Measurements from ENCODE around the gene PCYT1A. TPM values are rescaled to one million over a fixed set of nuclear protein-coding genes. Genes with fewer than 3 reads are reported as not detected.

Gene PCYT1A
- total RNA-seq, 4 donors from 2014 or later: 55.7 to 62.7 (median 59.3) TPM

DNA sequence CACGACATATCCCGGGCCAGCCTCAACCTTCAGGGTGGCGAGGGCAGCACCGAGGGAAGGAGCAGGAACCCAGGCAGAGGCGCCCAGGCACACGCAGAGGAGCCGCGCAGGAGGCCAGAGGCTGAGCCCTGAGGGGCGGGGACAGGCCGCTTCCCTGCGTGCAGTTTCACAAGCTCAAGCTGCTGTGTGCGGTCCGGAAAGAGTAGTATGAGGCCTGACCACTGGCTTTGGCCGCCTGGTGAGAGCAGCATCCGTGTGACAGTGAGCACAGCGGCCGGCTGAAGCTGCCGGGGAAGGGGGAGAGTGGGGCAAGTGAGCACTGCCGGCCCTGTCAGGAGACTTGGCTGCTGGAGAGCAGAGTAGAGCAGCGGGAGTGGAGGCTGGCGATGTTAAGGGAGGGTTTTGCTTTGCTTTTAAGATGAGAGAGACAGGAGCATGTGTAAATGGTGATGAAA lies 85.0 kb downstream of the PCYT1A start:
- H3K27me3 ChIP-seq: peaks cover 0 to 47% (median 2%) of the 10 kb centered on the region in 4 donors
- H3K9me3 ChIP-seq: no peaks in the 10 kb centered on the region
- H3K27ac ChIP-seq (replicated peaks in 1 of 4): no peak overlapping the region
- H3K4me1 ChIP-seq: peaks cover 0 to 7% (median 5%) of the 10 kb centered on the region in 4 donors
- WGBS: 74% methylated on average over 21 of the region's 21 CpGs
- no peak for TF ChIP-seq POLR2AphosphoS5 (IDR thresholded peaks at IDR 0.05)
- intact Hi-C loops (cut with DNase I): no loop called here
- H3K36me3 ChIP-seq: no peaks in the 10 kb centered on the region
- no peak for DNase-seq (ENCODE audit: extremely low spot score)
- no peak overlapping the region for H3K4me3 ChIP-seq

DNA sequence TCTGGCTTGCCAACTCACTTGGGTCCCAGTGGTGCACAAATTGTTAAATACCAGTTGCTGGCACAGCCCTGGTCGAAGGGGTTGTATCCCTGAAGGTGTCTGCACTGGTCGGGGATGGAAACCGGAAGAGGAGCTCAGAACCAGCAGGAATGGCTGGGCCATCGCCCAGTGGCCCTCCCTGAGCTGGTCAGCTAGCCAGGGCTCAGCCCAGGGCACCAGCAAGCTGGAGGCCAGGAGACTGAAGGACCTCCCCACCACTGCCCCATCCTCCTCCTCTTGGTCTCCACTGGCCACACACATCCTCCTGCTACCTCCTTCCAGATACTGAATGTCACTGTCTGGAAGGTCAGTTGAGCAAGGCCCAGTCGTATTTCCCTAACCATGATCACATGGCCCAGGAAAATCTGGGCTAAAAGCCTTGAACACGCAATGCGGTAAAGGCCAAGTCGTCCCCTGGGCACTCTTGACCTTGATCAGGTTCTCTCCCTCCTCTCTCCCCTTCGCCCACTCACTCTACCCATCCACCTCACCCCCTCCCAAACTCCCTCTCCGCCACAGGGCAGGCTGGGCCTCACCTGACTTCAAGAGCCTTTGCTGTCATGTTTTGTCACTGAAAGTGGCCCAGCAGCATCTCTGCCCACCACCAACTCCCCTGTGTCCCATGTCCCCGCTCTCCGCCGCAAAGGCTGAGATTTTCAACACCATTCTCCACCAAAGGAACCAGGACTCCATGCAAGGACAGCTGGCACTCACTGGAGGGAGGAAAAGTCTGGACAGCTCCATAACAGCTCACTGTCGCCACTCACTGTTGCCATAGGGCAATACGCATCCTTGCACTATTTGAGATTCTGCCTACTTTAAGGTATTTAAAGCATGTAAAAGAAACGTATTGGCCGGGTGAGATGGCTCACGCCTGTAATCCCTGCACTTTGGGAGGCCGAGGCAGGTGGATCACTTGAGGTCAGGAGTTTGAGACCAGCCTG lies 88.5 kb downstream of the PCYT1A start:
- Histone ChIP-seq H3K9me3 (no peaks in the 10 kb centered on the region), H3K36me3 (no peaks in the 10 kb centered on the region), H3K27ac (replicated peaks in 1 of 4) (no peak overlapping the region), H3K4me1 (peaks cover 0 to 7% (median 5%) of the 10 kb centered on the region in 4 donors), H3K4me3 (no peak overlapping the region), H3K27me3 (peaks cover 0 to 19% (median 2%) of the 10 kb centered on the region in 4 donors)
- intact Hi-C loops (cut with DNase I): no loop called here
- TF ChIP-seq, protein P1, sequence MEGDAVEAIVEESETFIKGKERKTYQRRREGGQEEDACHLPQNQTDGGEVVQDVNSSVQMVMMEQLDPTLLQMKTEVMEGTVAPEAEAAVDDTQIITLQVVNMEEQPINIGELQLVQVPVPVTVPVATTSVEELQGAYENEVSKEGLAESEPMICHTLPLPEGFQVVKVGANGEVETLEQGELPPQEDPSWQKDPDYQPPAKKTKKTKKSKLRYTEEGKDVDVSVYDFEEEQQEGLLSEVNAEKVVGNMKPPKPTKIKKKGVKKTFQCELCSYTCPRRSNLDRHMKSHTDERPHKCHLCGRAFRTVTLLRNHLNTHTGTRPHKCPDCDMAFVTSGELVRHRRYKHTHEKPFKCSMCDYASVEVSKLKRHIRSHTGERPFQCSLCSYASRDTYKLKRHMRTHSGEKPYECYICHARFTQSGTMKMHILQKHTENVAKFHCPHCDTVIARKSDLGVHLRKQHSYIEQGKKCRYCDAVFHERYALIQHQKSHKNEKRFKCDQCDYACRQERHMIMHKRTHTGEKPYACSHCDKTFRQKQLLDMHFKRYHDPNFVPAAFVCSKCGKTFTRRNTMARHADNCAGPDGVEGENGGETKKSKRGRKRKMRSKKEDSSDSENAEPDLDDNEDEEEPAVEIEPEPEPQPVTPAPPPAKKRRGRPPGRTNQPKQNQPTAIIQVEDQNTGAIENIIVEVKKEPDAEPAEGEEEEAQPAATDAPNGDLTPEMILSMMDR (IDR thresholded peaks at IDR 0.05): no peak
- TF ChIP-seq POLR2AphosphoS5 (IDR thresholded peaks at IDR 0.05): no peak
- no peak for TF ChIP-seq EP300 (IDR thresholded peaks at IDR 0.05)
- no peak for TF ChIP-seq POLR2A (IDR thresholded peaks at IDR 0.05; ENCODE audit: low read depth)
- 82% methylated on average over 14 of the region's 19 CpGs for WGBS
- DNase-seq (ENCODE audit: extremely low spot score): no peak

DNA sequence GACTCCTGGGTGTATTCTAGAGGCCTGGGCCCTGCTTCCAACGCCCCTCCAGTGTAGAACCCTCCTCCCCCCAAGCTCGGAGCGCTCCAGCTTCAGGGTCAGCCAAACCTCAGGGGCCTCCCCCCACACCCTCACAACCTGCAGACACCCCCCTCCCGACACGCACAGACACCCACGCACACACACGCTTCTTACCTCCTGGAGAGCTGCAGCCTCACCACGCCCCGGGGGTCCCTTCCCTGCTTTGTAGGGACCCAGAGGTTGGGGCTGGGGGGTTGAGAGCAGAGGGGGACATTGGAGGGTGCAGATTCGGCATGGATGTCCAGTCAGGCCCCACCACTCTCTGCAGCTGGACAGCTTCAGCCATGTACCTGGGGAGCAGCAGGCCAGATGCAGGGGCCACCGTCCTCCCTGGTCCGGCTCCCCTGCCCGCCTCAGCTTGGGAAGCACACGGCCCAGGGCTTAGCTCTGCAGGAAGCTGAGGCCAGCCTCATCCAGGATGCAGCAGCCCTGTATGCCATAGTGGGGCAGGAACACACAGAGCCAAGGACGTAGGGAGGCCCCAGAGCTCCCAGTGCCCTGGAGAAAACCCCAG lies 89.3 kb downstream of the PCYT1A start:
- 82% methylated on average over 9 of the region's 15 CpGs for WGBS
- intact Hi-C loops (cut with DNase I): no loop called here
- Histone ChIP-seq H3K4me1 (peaks cover 0 to 12% (median 6%) of the 10 kb centered on the region in 4 donors), H3K9me3 (no peaks in the 10 kb centered on the region), H3K4me3 (no peak overlapping the region), H3K27ac (replicated peaks in 1 of 4) (no peak overlapping the region), H3K27me3 (peaks cover 0 to 12% (median 0%) of the 10 kb centered on the region in 4 donors), H3K36me3 (no peaks in the 10 kb centered on the region)
- TF ChIP-seq POLR2AphosphoS5 (IDR thresholded peaks at IDR 0.05) (no peak), EP300 (IDR thresholded peaks at IDR 0.05) (no peak), POLR2A (IDR thresholded peaks at IDR 0.05; ENCODE audit: low read depth) (no peak)
- TF ChIP-seq, protein P1 (IDR thresholded peaks at IDR 0.05): no peak
- DNase-seq (ENCODE audit: extremely low spot score): no peak

DNA sequence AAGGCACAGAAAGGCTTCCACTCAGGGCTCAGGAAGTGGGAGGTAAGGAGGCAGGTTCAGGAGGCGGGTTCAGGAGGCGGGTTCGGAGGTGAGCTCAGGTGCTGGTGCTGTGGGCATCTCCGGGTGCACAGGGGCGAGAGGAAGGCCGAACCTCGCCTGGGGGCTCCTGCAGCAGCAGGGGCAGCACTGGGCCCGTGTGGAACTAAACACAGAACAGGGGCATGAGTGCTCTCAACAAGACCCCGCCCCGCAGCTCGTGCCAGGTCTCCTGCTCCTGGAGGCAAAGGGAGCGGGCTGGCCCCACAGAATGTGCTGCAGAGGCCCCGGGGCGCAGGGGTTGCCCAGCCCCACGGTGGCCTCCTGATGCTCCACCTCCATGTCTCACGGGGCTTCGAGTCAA lies 90.0 kb downstream of the PCYT1A start:
- H3K36me3 ChIP-seq: no peaks in the 10 kb centered on the region
- peaks cover 0 to 10% (median 0%) of the 10 kb centered on the region in 4 donors for H3K27me3 ChIP-seq
- intact Hi-C loops (cut with DNase I): loop anchor here (2.0 kb wide), 1 partner anchor 125 kb away; no protein-coding TSS in a partner anchor
- H3K9me3 ChIP-seq: no peaks in the 10 kb centered on the region
- TF ChIP-seq EP300 (IDR thresholded peaks at IDR 0.05): no peak
- TF ChIP-seq, protein P1 (IDR thresholded peaks at IDR 0.05): no peak
- TF ChIP-seq POLR2A (IDR thresholded peaks at IDR 0.05; ENCODE audit: low read depth): no peak
- no peak for TF ChIP-seq POLR2AphosphoS5 (IDR thresholded peaks at IDR 0.05)
- DNase-seq (ENCODE audit: extremely low spot score): no peak
- WGBS: 82% methylated on average over 7 of the region's 17 CpGs
- H3K27ac ChIP-seq (replicated peaks in 1 of 4): no peak overlapping the region
- H3K4me3 ChIP-seq: no peak overlapping the region
- peaks cover 0 to 12% (median 6%) of the 10 kb centered on the region in 4 donors for H3K4me1 ChIP-seq
